Activated effector memory CD4-positive, alpha-beta T cell treated with anti-CD3 and anti-CD28 coated beads, Interleukin-2, amount 50 U/mL, for 16 hours (primary cell): Measurements from ENCODE around the gene ZBTB17.
"Not testable (repeated sequence)": the region's sequence is repeated elsewhere in the genome, so short reads cannot be mapped to it uniquely, and the experiment has no call there.

Experiments
- DNase-seq: peaks from one replicate; pipeline ENCODE4 v3.0.0-alpha.2; 2020

Gene ZBTB17

DNA sequence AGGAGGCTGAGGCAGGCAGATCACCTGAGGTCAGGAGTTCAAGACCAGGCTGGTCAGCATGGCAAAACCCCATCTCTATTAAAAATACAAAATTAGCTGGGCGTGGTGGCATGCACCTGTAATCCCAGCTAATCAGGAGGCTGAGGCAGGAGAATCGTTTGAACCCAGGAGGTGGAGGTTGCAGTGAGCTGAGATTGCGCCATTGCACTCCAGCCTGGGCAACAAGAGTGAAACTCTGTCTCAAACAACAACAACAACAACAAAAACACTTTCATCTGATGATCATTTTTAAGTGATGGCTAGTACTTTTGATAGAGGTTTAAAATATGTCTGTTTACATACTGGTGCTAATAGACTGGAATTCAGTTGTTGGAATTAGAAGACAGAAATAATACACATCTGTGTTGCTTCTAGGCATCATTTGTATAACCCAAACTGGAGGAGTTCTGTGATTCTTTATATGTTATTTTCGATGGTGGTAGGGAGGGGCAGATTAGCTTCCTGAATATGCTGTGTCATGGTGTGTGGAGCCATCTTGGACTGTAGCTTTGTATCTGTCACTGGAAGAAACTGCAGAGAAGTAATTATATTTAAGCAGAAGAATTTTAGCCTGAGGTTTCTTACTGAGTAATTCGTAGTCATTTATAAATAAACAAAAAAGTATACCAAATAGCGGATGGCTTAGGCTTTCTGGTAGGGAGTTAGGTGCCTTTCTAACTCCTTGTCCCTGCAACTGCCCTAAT is 82.9 kb downstream of the ZBTB17 start:
- DNase-seq: not testable (repeated sequence)
